Sigmoid colon (tissue), 4 donors: ENCODE data around the gene ZNF101.
"Not testable (repeated sequence)": the region's sequence is repeated elsewhere in the genome, so short reads cannot be mapped to it uniquely, and the experiment has no call there.

Experiments
- EP300 ChIP-seq, 4 donors: sonication (generic); formaldehyde crosslinking; IDR thresholded peaks; one replicate each; pipeline ENCODE4 v1.6.1; 2017; ENCODE audit warnings: antibody characterized with exemption in 4 of 4
- TF ChIP-seq, protein P1 (sequence below), 4 experiments: fragments of 450-650 bp in 3 of 4; fragments of 200-600 bp in 1 of 4; IDR thresholded peaks; one replicate each; pipeline ENCODE4 v1.5.1; 2016 to 2019; ENCODE audit warnings: antibody characterized with exemption in 4 of 4, mild to moderate bottlenecking in 3 of 4, moderate library complexity in 2 of 4

DNA sequence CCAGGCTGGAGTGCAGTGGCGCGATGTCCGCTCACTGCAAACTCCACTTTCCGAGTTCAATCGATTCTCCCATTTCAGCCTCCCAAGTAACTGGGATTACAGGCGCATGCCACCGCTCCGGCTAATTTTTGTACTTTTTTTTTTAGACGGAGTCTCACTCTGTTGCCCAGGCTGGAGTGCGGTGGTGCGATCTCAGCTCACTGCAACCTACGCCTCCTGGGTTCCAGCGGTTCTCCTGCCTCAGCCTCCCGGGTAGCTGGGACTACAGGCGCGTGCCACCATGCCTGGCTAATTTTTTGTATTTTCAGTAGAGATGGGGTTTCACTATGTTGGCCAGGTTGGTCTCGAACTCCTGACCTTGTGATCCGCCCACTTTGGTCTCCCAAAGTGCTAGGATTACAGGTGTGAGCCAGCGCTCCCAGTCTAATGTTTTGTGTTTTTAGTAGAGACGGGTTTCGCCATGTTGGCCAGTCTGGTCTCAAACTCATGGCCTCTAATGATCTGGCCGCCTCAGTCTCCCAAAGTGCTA is 3.2 kb upstream of the ZNF101 start:
- TF ChIP-seq, protein P1, sequence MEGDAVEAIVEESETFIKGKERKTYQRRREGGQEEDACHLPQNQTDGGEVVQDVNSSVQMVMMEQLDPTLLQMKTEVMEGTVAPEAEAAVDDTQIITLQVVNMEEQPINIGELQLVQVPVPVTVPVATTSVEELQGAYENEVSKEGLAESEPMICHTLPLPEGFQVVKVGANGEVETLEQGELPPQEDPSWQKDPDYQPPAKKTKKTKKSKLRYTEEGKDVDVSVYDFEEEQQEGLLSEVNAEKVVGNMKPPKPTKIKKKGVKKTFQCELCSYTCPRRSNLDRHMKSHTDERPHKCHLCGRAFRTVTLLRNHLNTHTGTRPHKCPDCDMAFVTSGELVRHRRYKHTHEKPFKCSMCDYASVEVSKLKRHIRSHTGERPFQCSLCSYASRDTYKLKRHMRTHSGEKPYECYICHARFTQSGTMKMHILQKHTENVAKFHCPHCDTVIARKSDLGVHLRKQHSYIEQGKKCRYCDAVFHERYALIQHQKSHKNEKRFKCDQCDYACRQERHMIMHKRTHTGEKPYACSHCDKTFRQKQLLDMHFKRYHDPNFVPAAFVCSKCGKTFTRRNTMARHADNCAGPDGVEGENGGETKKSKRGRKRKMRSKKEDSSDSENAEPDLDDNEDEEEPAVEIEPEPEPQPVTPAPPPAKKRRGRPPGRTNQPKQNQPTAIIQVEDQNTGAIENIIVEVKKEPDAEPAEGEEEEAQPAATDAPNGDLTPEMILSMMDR (IDR thresholded peaks at IDR 0.05) = not testable (repeated sequence)
- TF ChIP-seq EP300 (IDR thresholded peaks at IDR 0.05) = not testable (repeated sequence)
